Bronchial epithelial cell (primary cell): ENCODE measurements around the gene DNAJC6. TPM values are rescaled to one million over a fixed set of nuclear protein-coding genes. Genes with fewer than 3 reads are reported as not detected.

Source experiments
- DNase-seq: peaks from one replicate; pipeline ENCODE4 v3.0.0-alpha.2; 2010; ENCODE audit warnings: low read depth
- FAIRE-seq: peaks from 2 replicates; lab custom pipeline; 2011; peaks lifted over from hg19 to GRCh38; lab: Jason Lieb, UNC
- H3K27me3 ChIP-seq: 2 replicates; pipeline ENCODE4 v1.5.1; 2011; ENCODE audit warnings: low read length; ENCODE audit not compliant: control insufficient read depth, insufficient read depth
- H3K36me3 ChIP-seq: 2 replicates; pipeline ENCODE4 v1.5.1; 2011; ENCODE audit warnings: low read length; ENCODE audit not compliant: control insufficient read depth, insufficient read depth
- H3K4me3 ChIP-seq: 2 replicates; pipeline ENCODE4 v1.5.1; 2011; ENCODE audit warnings: mild to moderate bottlenecking, low read depth, low read length, control low read depth
- total RNA-seq: library from RNA; depleted of rRNA; stranded (reverse); fragments of >200 nt; gene quantifications from 2 replicates; pipeline ENCODE4 v1.2.1, GENCODE V29; 2014
- TF ChIP-seq, protein P1 (sequence below): IDR thresholded peaks from 2 replicates; pipeline ENCODE4 v1.5.1; 2011; ENCODE audit warnings: mild to moderate bottlenecking, moderate library complexity, low read length, control low read depth, inconsistent platforms; ENCODE audit not compliant: insufficient read depth, severe bottlenecking

DNAJC6 gene
- total RNA-seq, 1 donor from 2014 or later, result 2.1 TPM

DNA sequence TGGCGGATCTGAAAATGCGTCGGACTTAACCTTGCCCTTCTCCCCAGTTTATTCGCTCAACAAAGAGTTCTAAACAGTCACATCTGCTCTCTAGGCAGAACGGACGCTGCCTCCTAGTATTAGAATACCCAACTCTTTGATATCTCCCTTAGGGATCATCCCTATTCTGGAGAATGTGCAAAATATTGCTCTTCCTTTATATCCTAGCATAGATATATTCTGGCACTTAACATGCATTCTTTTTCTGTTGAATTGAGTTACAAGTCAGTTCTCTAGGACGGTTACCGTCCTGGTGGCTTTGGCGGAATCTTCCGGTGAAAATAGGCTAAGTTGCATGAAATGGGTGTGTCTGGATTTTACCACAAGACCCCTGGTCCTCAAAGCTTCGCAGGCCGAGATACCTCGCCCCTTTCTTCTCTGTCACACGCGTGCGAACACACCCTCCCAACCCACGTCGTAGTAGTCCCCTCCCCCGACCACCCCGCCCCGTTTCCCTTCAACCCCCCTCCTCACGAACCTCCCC, 501 bp upstream of the DNAJC6 start:
- TF ChIP-seq, protein P1, sequence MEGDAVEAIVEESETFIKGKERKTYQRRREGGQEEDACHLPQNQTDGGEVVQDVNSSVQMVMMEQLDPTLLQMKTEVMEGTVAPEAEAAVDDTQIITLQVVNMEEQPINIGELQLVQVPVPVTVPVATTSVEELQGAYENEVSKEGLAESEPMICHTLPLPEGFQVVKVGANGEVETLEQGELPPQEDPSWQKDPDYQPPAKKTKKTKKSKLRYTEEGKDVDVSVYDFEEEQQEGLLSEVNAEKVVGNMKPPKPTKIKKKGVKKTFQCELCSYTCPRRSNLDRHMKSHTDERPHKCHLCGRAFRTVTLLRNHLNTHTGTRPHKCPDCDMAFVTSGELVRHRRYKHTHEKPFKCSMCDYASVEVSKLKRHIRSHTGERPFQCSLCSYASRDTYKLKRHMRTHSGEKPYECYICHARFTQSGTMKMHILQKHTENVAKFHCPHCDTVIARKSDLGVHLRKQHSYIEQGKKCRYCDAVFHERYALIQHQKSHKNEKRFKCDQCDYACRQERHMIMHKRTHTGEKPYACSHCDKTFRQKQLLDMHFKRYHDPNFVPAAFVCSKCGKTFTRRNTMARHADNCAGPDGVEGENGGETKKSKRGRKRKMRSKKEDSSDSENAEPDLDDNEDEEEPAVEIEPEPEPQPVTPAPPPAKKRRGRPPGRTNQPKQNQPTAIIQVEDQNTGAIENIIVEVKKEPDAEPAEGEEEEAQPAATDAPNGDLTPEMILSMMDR, result no peak
- peaks cover 6% of the 10 kb centered on the region for H3K27me3 ChIP-seq
- H3K36me3 ChIP-seq, result no peaks in the 10 kb centered on the region
- H3K4me3 ChIP-seq, result peak overlapping the region; percentile 11
- DNase-seq (no peak), FAIRE-seq (no peak)

DNA sequence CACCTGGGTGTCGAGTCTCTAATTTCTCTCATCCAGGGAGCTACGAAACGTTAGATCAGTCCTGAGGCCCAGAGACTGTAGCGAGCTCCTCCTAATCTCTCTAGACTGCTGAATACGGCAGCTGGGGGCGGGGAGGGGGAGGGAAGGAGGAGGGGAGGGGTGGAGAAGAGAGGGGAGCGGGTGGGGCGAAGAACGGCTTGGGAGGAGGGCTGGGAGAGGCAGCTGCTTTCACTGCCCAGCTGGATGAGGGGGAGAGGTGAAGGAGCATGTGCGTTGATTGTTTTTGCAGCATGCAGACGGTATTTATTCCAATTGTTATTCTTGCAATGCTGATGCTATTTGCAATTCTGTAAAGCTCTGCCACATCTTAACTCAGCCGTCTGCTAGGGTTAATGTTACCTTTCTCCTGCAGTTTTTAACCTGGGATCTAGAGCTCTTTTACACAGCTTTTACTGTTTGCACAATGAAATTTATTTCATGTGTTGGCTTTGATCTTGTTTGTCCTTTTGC, 790 bp downstream of the DNAJC6 start:
- TF ChIP-seq, protein P1, result no peak
- no peak for DNase-seq
- peaks cover 6% of the 10 kb centered on the region for H3K27me3 ChIP-seq
- no peaks in the 10 kb centered on the region for H3K36me3 ChIP-seq
- FAIRE-seq, result no peak
- no peak overlapping the region for H3K4me3 ChIP-seq

DNA sequence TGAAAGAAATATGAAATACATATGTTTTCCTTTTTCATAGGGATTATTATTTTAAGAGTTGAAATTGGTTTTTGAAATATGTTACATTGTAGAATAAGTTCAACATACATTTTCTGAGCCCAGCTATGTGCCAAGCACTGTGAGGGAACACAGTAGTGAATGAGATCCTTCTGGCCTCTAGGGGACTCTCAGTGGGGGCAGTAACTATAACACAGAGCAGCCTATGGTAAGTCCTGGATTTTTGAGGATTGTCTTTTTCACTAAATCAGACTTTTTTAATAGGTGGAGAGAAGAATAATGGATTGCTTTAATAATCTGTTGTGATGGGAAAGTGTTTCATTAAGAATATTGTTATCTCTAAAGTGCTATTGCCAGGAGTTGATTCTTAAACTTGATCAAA, 2.4 kb downstream of the DNAJC6 start:
- peaks cover 6% of the 10 kb centered on the region for H3K27me3 ChIP-seq
- TF ChIP-seq, protein P1, result no peak
- no peak overlapping the region for H3K4me3 ChIP-seq
- H3K36me3 ChIP-seq, result no peaks in the 10 kb centered on the region
- DNase-seq, result no peak
- no peak for FAIRE-seq

DNA sequence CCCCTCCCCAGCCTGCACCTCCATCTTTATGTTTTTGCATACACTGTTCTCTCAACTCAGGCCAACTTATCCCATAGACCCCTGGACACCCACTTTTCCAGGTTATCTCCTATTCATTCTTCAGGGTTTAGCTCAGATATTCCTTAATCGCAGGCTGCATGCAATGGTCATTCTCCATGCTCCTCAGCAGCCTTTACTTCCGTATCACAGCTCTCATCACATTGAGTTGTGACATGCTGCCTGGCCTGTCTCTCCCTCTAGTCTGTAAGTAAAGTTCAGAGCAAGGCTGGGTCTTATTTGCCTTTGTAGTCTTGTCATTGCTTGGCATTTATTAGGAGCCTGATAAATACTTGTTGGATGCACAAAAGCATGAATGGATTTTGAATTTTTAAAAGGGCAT, 6.9 kb downstream of the DNAJC6 start:
- TF ChIP-seq, protein P1, result no peak
- Histone ChIP-seq H3K36me3 (no peaks in the 10 kb centered on the region), H3K4me3 (no peak overlapping the region), H3K27me3 (no peaks in the 10 kb centered on the region)
- FAIRE-seq (no peak), DNase-seq (no peak)

DNA sequence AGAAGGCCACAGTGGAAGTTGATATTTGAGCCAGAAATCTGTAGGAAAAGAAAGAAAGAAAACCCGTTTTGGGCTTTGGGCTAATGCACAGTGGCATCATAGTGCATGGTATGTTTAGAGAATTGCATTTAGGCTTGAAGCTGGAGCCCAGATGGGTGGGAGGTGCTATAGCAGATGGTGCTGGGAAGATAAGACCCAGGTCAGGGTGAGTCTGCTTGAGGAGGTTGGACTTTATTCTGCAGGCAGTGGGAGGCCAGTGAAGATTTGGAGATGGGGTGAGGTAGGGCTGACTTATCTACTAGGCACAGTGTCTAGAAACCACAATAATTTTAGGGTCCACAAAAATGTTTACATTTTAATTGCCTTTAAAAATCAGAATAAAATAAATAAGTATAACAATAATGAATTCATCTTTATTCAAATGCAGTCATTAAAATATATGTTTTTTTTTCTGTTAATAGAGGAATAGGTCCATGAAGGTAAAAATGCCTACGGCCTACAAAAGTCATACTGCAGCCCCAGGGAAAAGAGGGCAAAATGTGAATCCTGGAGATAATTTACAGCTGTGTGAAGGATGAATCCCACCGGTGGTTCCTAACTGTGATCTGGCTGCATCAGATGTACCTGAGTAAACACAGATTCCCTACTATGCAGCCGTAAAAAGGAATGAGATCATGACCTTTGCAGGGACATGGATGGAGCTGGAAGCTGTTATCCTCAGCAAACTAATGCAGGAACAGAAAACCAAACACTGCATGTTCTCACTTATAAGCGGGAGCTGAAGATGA, 8.7 kb downstream of the DNAJC6 start:
- Histone ChIP-seq H3K4me3 (no peak overlapping the region), H3K27me3 (no peaks in the 10 kb centered on the region), H3K36me3 (no peaks in the 10 kb centered on the region)
- FAIRE-seq (no peak), DNase-seq (no peak)
- TF ChIP-seq, protein P1, result no peak

DNA sequence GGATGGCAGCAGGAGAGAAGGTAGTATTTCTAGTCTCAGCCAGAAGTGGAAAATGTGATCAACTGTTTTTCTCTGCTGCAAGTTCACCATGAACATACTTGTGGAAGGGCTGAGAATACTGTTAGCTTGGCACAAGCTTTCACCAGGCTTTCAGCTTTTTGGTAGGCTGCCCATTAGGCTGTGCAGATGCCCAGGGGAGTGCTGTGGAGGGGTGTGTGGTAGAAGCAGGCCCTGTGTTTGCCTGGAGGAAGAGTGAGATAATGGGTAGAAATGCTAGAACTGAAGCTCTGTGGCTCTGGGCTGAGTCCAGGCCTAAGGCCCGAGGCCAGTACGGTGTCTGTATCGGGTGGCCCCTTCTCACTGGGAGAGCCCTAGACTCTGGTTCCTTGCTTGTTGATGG, 9.8 kb downstream of the DNAJC6 start:
- Histone ChIP-seq H3K36me3 (no peaks in the 10 kb centered on the region), H3K4me3 (no peak overlapping the region), H3K27me3 (no peaks in the 10 kb centered on the region)
- FAIRE-seq (no peak), DNase-seq (no peak)
- TF ChIP-seq, protein P1, result no peak
